ENCODE results near the gene IL4. TPM values are rescaled to one million over a fixed set of nuclear protein-coding genes. Genes with fewer than 3 reads are reported as not detected.

IL4 gene
- polyA plus RNA-seq, 1 experiment = not detected

GRCh38 chr5:132641841-132642240, 31.9 kb upstream of the IL4 start:
- no peak for DNase-seq (ENCODE audit: low read depth)
- H3K36me3 ChIP-seq (ENCODE audit: control insufficient read depth, insufficient read depth, low read length) = peaks cover 7% of the 10 kb centered on the region
- H3K4me3 ChIP-seq (ENCODE audit: low read depth, low read length) = no peak overlapping the region
- CTCF ChIA-PET = no interaction called here
- TF ChIP-seq, protein P1, sequence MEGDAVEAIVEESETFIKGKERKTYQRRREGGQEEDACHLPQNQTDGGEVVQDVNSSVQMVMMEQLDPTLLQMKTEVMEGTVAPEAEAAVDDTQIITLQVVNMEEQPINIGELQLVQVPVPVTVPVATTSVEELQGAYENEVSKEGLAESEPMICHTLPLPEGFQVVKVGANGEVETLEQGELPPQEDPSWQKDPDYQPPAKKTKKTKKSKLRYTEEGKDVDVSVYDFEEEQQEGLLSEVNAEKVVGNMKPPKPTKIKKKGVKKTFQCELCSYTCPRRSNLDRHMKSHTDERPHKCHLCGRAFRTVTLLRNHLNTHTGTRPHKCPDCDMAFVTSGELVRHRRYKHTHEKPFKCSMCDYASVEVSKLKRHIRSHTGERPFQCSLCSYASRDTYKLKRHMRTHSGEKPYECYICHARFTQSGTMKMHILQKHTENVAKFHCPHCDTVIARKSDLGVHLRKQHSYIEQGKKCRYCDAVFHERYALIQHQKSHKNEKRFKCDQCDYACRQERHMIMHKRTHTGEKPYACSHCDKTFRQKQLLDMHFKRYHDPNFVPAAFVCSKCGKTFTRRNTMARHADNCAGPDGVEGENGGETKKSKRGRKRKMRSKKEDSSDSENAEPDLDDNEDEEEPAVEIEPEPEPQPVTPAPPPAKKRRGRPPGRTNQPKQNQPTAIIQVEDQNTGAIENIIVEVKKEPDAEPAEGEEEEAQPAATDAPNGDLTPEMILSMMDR (IDR thresholded peaks at IDR 0.05; ENCODE audit: insufficient read depth, low read depth, low read length) = no peak
- POLR2A ChIA-PET = no interaction called here
- H3K27me3 ChIP-seq (ENCODE audit: control insufficient read depth, insufficient read depth, low read length) = no peaks in the 10 kb centered on the region

DNA sequence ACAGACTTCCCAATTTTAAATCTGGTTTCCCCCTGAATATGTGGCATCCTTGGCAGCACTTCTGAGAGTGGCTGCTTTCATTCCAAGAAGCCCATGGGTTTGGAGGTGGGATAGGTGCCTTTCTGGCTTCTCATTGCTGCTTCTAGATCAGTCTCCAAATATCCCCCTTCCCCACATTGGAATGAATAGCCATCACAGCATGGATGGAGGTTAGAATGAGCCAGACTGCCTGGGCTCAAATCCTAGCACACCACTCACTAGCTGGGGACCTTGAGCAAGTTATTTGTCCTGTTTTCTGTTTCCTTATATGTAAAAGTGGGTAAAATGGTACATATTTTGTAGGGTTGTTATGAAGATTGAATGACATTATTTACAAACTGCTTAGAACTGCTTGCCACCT, 29.6 kb upstream of the IL4 start:
- POLR2A ChIA-PET = no interaction called here

DNA sequence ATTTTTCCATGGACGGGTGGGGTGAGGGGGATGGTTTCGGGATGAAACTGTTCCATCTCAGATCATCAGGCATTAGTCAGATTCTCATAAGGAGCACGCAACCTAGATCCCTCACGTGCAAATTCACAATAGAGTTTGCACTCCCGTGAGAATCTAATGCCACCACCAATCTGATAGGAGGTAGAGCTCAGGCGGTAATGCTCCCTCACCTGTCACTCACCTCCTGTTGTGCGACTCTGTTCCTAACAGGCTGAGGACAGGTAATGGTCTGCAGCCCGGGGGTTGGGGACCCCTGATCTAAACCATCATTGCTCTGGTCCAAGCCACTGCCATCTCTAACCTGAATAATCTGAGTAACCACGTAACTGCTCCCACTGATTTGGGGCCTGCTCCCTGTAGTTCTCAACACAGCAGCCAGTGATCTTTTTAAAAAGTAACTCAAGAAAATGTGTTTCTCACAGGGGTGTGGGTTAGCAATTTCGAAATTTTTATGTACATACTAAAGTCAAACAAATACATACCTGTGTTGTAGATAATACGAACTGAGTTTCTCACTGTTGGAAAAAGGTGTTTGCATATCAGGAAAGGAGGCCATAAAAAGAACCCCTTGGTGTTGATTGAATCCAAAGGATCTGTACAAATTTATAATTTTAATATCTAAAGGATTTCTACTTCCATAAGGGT, 27.1 kb upstream of the IL4 start:
- peaks cover 1% of the 10 kb centered on the region; the same call in 1 of the 2 replicates for H3K36me3 ChIP-seq (ENCODE audit: control insufficient read depth, insufficient read depth, low read length)
- H3K27me3 ChIP-seq (ENCODE audit: control insufficient read depth, insufficient read depth, low read length) = no peaks in the 10 kb centered on the region
- POLR2A ChIA-PET = no interaction called here
- no peak overlapping the region for H3K4me3 ChIP-seq (ENCODE audit: low read depth, low read length)
- TF ChIP-seq, protein P1 (IDR thresholded peaks at IDR 0.05; ENCODE audit: insufficient read depth, low read depth, low read length) = no peak
- CTCF ChIA-PET = interaction anchor here (0.9 kb wide), 1 partner anchor 11 kb away, joined by 3 read pairs; no protein-coding TSS in a partner anchor
- no peak for DNase-seq (ENCODE audit: low read depth)

More for the DNA sequence above, 29.6 kb upstream of the IL4 start:
- CTCF ChIA-PET = interaction anchor here (1.5 kb wide), 1 partner anchor 118 kb away, joined by 3 read pairs; no protein-coding TSS in a partner anchor
- TF ChIP-seq, protein P1 (IDR thresholded peaks at IDR 0.05; ENCODE audit: insufficient read depth, low read depth, low read length) = no peak
- peaks cover 5% of the 10 kb centered on the region for H3K36me3 ChIP-seq (ENCODE audit: control insufficient read depth, insufficient read depth, low read length)
- H3K4me3 ChIP-seq (ENCODE audit: low read depth, low read length) = no peak overlapping the region
- no peak for DNase-seq (ENCODE audit: low read depth)
- no peaks in the 10 kb centered on the region for H3K27me3 ChIP-seq (ENCODE audit: control insufficient read depth, insufficient read depth, low read length)

- ChIA-PET CTCF (interaction anchor here (0.9 to 1.2 kb wide), 2 partner anchors 9 to 12 kb away, joined by 3 read pairs; no protein-coding TSS in a partner anchor), POLR2A (no interaction called here)
- H3K36me3 ChIP-seq (ENCODE audit: control insufficient read depth, insufficient read depth, low read length) = peaks cover 1% of the 10 kb centered on the region; the same call in 1 of the 2 replicates
- no peak overlapping the region for H3K4me3 ChIP-seq (ENCODE audit: low read depth, low read length)
- H3K27me3 ChIP-seq (ENCODE audit: control insufficient read depth, insufficient read depth, low read length) = no peaks in the 10 kb centered on the region
- no peak for DNase-seq (ENCODE audit: low read depth)
- TF ChIP-seq, protein P1 (IDR thresholded peaks at IDR 0.05; ENCODE audit: insufficient read depth, low read depth, low read length) = no peak
These were observed 26.3 kb upstream of the IL4 start for GRCh38 chr5:132647473-132647872.

GRCh38 chr5:132648355-132648754, 25.4 kb upstream of the IL4 start:
- H3K36me3 ChIP-seq (ENCODE audit: control insufficient read depth, insufficient read depth, low read length) = peaks cover under 1% of the 10 kb centered on the region; the same call in 1 of the 2 replicates
- CTCF ChIA-PET = interaction anchor here (0.6 to 1.2 kb wide), 2 partner anchors 8 to 14 kb away, joined by 3 read pairs; no protein-coding TSS in a partner anchor
- TF ChIP-seq, protein P1 (IDR thresholded peaks at IDR 0.05; ENCODE audit: insufficient read depth, low read depth, low read length) = no peak

More at GRCh38 chr5:132648355-132648754, 25.4 kb upstream of the IL4 start:
- Histone ChIP-seq H3K27me3 (ENCODE audit: control insufficient read depth, insufficient read depth, low read length) (no peaks in the 10 kb centered on the region), H3K4me3 (ENCODE audit: low read depth, low read length) (no peak overlapping the region)
- POLR2A ChIA-PET = interaction anchor here (0.6 kb wide), 1 partner anchor 260 kb away, joined by 3 read pairs; no protein-coding TSS in a partner anchor
- DNase-seq (ENCODE audit: low read depth) = no peak
